ENCODE results near the gene DUSP2. TPM values are rescaled to one million over a fixed set of nuclear protein-coding genes. Genes with fewer than 3 reads are reported as not detected.
A peak's percentile ranks its signal among the peaks of the same experiment; 100 is the strongest.

Gene DUSP2
- total and polyA plus RNA-seq, 10 of the 15 experiments (the other 5 are each of a cell fraction or from before 2014, with no cell fraction given) = 9.7 to 212 (median 57.2) TPM

DNA sequence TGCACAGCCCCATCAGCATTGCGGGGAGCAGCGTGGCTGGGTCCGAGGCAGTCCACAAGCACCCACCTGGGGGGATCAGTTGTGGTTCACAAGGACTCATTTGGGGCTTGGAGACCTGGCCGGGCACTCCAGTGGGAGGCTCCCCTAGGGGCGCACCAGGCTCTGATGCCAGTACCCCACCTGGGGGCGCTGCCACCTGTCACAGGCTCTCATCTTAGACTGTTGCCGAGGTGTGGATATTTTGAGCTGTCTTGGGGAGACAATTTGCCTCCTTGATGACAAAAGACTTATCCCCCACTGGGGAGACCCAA, 31.9 kb downstream of the DUSP2 start (continued):
- TF ChIP-seq SMC3 (IDR thresholded peaks at IDR 0.05; ENCODE audit: borderline replicate concordance, low read length) = 0 out of 2 replicates have a peak, but pooled peaks have one; percentile 9

DNA sequence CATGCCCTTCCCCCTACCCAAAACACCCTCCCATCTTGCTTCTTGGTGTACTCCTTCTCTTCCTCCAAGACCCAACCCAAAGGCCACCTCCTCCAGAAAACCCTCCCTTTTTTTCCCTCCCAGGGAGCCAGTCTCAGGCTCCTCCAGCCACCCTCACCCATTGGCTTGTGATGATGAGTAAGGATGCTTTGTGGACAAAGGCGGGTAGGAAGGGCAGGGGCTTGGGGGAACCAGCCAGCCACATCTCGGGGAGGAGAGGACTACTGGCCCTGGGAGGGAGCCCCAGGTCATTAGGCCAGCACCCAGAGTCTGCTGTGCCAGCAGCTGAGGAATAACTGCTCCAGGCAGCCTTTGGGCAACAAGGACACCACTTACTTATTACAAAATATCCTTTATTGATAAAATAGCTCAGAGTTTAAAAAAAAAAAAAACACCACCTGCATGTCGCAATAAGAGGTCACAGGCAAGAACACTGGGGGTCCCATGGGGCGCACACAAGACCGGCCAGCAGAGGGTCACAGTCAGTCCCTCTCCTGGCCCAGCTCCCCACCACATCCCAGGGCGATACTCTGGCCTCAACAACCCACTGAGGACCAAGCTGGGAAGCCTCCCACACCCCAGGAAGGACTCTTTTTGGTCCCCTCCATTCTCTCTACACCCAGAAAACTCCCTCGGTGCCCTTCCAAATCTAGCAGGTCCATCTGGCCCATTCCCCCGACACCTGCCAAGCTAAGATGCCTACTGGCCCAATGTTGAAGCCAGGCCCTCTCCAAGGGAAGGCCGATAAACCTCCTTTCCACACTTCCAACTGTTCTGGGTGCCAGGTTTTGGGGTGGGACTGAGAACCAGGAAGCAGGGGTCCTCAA, 32.5 kb downstream of the DUSP2 start:
- no TSS peak for BruUV-seq (replicated peaks)
- FAIRE-seq (no peak), ATAC-seq (no peak), DNase-seq (ENCODE audit: low read depth, low spot score) (no peak)
- intact Hi-C loops (cut with micrococcal nuclease; ENCODE audit: unreplicated experiment) (no loop called here), in situ Hi-C loops (cut with MboI) (no loop called here)
- Histone ChIP-seq H3K36me3 (ENCODE audit: control insufficient read depth in 2 of 2, insufficient read depth in 2 of 2, low read length in 1 of 2) (no peaks in the 10 kb centered on the region), H3K9me3 (replicated peaks; ENCODE audit: control insufficient read depth, insufficient read depth, low read length) (no peaks in the 10 kb centered on the region), H3K4me1 (ENCODE audit: control insufficient read depth, insufficient read depth, low read length) (peaks cover 6% of the 10 kb centered on the region), H3K4me2 (ENCODE audit: control insufficient read depth, insufficient read depth) (no peak overlapping the region), H3K4me3 (no peak overlapping the region), H3K79me2 (ENCODE audit: control insufficient read depth, insufficient read depth, low read length) (no peaks in the 10 kb centered on the region), H3K27ac (ENCODE audit: control insufficient read depth, insufficient read depth) (no peak overlapping the region), H3K27me3 (replicated peaks in 1 of 2; ENCODE audit: control insufficient read depth in 2 of 2, insufficient read depth in 2 of 2, low read length in 1 of 2) (no peaks in the 10 kb centered on the region), H2AFZ (ENCODE audit: control insufficient read depth, low read depth, low read length) (no peak overlapping the region), H3K9ac (ENCODE audit: control insufficient read depth, insufficient read depth, low read length) (no peak overlapping the region), H4K20me1 (ENCODE audit: control insufficient read depth, insufficient read depth) (no peaks in the 10 kb centered on the region)
- 49% methylated on average over 9 of the region's 9 CpGs for WGBS (ENCODE audit: insufficient coverage, insufficient replicate concordance, low lambda C conversion rate, missing lambda C conversion rate)
- TF ChIP-seq RCOR1 (conservative IDR thresholded peaks at IDR 0.05; ENCODE audit: low read depth, low read length) (no peak), IKZF1 (conservative IDR thresholded peaks at IDR 0.05) (no peak), RFX5 (IDR thresholded peaks at IDR 0.05; ENCODE audit: low read depth, low read length) (no peak)
- CTCF ChIA-PET = interaction anchor here (0.7 to 1.5 kb wide), 7 partner anchors 62 to 154 kb away, joined by 3 to 13 read pairs (median 3); no protein-coding TSS in a partner anchor
- SMC1A ChIA-PET (ENCODE audit: uncharacterized antibody, unreplicated experiment) = interaction anchor here (1.2 kb wide), 1 partner anchor 62 kb away, joined by 3 read pairs; no protein-coding TSS in a partner anchor
- POLR2A ChIA-PET = interaction anchor here (0.7 kb wide), 1 partner anchor 100 kb away, joined by 4 read pairs; no protein-coding TSS in a partner anchor
- RAD21 ChIA-PET (ENCODE audit: unreplicated experiment) = interaction anchor here (0.6 to 1.6 kb wide), 6 partner anchors 34 to 118 kb away, joined by 3 to 9 read pairs (median 4); no protein-coding TSS in a partner anchor

Measured in GM12878 (cell line).